HepG2 (cell line): ENCODE data around the gene MAMSTR. TPM values are rescaled to one million over a fixed set of nuclear protein-coding genes. Genes with fewer than 3 reads are reported as not detected.

Experiments
- EEA1 ChIP-seq: sonication (generic); formaldehyde crosslinking; IDR thresholded peaks from 2 replicates; pipeline ENCODE4 v1.5.1; 2020; ENCODE audit warnings: mild to moderate bottlenecking, missing genetic modification reagents, borderline replicate concordance
- EED ChIP-seq: sonication (generic); formaldehyde crosslinking; IDR thresholded peaks from 2 replicates; pipeline ENCODE4 v1.5.0; 2020; ENCODE audit warnings: mild to moderate bottlenecking, missing genetic modification reagents
- HDAC1 ChIP-seq: sonication (generic); formaldehyde crosslinking; IDR thresholded peaks from 2 replicates; pipeline ENCODE4 v1.5.1; 2020; ENCODE audit warnings: mild to moderate bottlenecking, missing genetic modification reagents
- HES4 ChIP-seq: sonication (generic); formaldehyde crosslinking; IDR thresholded peaks from 2 replicates; pipeline ENCODE4 v1.9.0; 2021; ENCODE audit warnings: mild to moderate bottlenecking, missing genetic modification reagents, borderline replicate concordance
- HNF4G ChIP-seq, 2 experiments: sonication (generic) in 1 of 2; formaldehyde crosslinking in 1 of 2; IDR thresholded peaks; 2 replicates each; pipeline versions ENCODE4 v1.4.0 to v1.6.1; 2011 to 2020; ENCODE audit warnings: borderline replicate concordance in 2 of 2, low read depth in 2 of 2, mild to moderate bottlenecking in 2 of 2, low read length in 1 of 2, missing genetic modification reagents in 1 of 2, moderate library complexity in 1 of 2
- KLF16 ChIP-seq, 2 experiments: sonication (generic) in 1 of 2; formaldehyde crosslinking in 1 of 2; IDR thresholded peaks; 2 replicates each; pipeline versions ENCODE4 v1.6.1 to v1.8.0; 2016 to 2023; ENCODE audit warnings: missing genetic modification reagents in 2 of 2, missing compliant biosample characterization in 1 of 2
- MATR3 ChIP-seq: sonication (generic); formaldehyde crosslinking; IDR thresholded peaks from 2 replicates; pipeline ENCODE4 v1.4.0; 2020; ENCODE audit warnings: missing genetic modification reagents
- SIX4 ChIP-seq: sonication (generic); formaldehyde crosslinking; IDR thresholded peaks from 2 replicates; pipeline ENCODE4 v1.4.0; 2020; ENCODE audit warnings: missing genetic modification reagents
- SMYD3 ChIP-seq: sonication (generic); formaldehyde crosslinking; IDR thresholded peaks from 2 replicates; pipeline ENCODE4 v1.8.1; 2023; ENCODE audit warnings: mild to moderate bottlenecking, missing genetic modification reagents
- ZBTB20 ChIP-seq: sonication (generic); formaldehyde crosslinking; IDR thresholded peaks from 2 replicates; pipeline ENCODE4 v1.8.1; 2023; ENCODE audit warnings: missing genetic modification reagents, low read depth, mild to moderate bottlenecking, borderline replicate concordance
- ZNF75D ChIP-seq: sonication (generic); formaldehyde crosslinking; IDR thresholded peaks from 2 replicates; pipeline ENCODE4 v1.8.1; 2023; ENCODE audit warnings: missing genetic modification reagents, mild to moderate bottlenecking, borderline replicate concordance
- ZNF790 ChIP-seq: sonication (generic); formaldehyde crosslinking; IDR thresholded peaks from 2 replicates; pipeline ENCODE4 v1.8.0; 2022; ENCODE audit warnings: missing genetic modification reagents, mild to moderate bottlenecking, borderline replicate concordance
- ZNF83 ChIP-seq: sonication (generic); formaldehyde crosslinking; IDR thresholded peaks from 2 replicates; pipeline ENCODE4 v1.4.0; 2020; ENCODE audit warnings: missing genetic modification reagents, mild to moderate bottlenecking, borderline replicate concordance
- ZZZ3 ChIP-seq: sonication (generic); formaldehyde crosslinking; IDR thresholded peaks from 2 replicates; pipeline ENCODE4 v1.4.0; 2020; ENCODE audit warnings: missing genetic modification reagents, mild to moderate bottlenecking, borderline replicate concordance
- polyA plus RNA-seq, 8 experiments: library from polyadenylated mRNA; depleted of rRNA in 3 of 8; stranded (reverse) in 7 of 8; unstranded in 1 of 8; fragments of >200 nt; fragmentation: Illumina TruSeq in 4 of 8; extraction: Trizol in 4 of 8; gene quantifications; 2 replicates each; pipeline versions ENCODE4 v1.2.1 to v1.2.3, GENCODE V29; 2011 to 2016; ENCODE audit warnings: low read depth in 4 of 8, missing spikeins in 1 of 8, mixed read lengths in 1 of 8; ENCODE audit not compliant: insufficient read depth in 1 of 8
- total RNA-seq, 5 experiments: library from RNA; depleted of rRNA; stranded (reverse); fragments of >200 nt; fragmentation: Illumina TruSeq; extraction: Trizol; gene quantifications; 2 replicates each; pipeline ENCODE4 v1.2.3, GENCODE V29; 2016; ENCODE audit warnings: low read depth in 1 of 5
- TF ChIP-seq, protein P1 (sequence below): sonication (generic); formaldehyde crosslinking; IDR thresholded peaks from 2 replicates; pipeline ENCODE4 v1.4.0; 2020; ENCODE audit warnings: missing genetic modification reagents, borderline replicate concordance
- TF ChIP-seq, protein P2 (sequence below): sonication (generic); formaldehyde crosslinking; IDR thresholded peaks from 2 replicates; pipeline ENCODE4 v1.4.0; 2020; ENCODE audit warnings: missing genetic modification reagents
- TF ChIP-seq, protein P3 (sequence below): sonication (generic); formaldehyde crosslinking; conservative IDR thresholded peaks from 2 replicates; pipeline ENCODE4 v1.8.0; 2022; ENCODE audit warnings: mild to moderate bottlenecking, moderate library complexity, missing genetic modification reagents
- TF ChIP-seq, protein P4 (sequence below): sonication (generic); formaldehyde crosslinking; conservative IDR thresholded peaks from 2 replicates; pipeline ENCODE4 v1.8.1; 2023; ENCODE audit warnings: missing genetic modification reagents

The MAMSTR gene
- total and polyA plus RNA-seq, 2 of the 13 experiments (the other 11 are each of a cell fraction or from before 2014, with no cell fraction given), result 2.2 to 2.4 TPM

DNA sequence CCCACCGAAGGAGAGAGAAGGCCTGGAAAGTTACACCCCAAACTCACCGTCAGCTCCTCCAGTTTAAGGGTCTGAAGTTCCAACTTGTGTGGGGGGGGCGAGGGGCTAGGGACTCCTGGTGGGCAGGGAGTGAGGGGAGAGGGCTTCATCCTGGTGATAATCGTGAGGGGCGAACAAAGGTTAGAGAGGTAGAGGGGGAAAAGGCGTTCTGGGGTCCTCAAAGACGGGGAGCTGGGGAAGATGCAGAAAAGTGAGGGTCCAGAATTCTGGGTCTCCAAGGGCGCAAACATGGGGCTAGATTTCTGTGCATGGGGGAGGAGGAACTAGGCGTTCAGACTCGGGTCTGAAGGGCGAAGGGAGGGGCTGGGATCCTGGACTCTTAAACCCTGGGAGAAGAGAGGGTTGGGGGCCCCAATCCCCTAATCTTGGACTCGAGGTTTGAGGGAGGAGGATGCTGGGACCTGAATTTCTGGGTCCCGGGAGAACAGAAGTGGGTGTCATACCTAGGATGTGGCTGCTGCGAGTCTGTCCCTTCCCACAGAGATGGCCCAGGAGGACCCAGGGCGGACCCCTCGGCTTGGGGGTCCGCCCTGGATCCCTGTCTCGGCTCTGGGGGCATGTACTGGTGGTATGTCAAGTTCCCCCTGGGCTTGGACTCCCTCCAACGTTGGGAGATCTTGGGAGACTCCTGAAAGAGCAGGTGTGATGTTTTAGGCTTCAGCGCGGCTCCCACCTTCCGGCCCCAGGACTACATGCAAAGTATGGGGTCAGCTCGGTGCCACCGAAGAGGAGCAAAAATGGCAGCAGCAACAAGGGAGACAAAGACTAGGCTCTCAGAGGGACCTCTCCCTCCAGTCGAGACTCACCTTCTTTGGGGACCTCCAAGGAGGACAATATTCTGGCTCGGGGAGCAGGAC is 4.5 kb downstream of the MAMSTR start (continued):
- TF ChIP-seq, protein P1, sequence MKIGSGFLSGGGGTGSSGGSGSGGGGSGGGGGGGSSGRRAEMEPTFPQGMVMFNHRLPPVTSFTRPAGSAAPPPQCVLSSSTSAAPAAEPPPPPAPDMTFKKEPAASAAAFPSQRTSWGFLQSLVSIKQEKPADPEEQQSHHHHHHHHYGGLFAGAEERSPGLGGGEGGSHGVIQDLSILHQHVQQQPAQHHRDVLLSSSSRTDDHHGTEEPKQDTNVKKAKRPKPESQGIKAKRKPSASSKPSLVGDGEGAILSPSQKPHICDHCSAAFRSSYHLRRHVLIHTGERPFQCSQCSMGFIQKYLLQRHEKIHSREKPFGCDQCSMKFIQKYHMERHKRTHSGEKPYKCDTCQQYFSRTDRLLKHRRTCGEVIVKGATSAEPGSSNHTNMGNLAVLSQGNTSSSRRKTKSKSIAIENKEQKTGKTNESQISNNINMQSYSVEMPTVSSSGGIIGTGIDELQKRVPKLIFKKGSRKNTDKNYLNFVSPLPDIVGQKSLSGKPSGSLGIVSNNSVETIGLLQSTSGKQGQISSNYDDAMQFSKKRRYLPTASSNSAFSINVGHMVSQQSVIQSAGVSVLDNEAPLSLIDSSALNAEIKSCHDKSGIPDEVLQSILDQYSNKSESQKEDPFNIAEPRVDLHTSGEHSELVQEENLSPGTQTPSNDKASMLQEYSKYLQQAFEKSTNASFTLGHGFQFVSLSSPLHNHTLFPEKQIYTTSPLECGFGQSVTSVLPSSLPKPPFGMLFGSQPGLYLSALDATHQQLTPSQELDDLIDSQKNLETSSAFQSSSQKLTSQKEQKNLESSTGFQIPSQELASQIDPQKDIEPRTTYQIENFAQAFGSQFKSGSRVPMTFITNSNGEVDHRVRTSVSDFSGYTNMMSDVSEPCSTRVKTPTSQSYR (CRISPR knock-in tag), result 0 out of 2 replicates have a peak, but pooled peaks have one; percentile 45
- TF ChIP-seq, protein P2, sequence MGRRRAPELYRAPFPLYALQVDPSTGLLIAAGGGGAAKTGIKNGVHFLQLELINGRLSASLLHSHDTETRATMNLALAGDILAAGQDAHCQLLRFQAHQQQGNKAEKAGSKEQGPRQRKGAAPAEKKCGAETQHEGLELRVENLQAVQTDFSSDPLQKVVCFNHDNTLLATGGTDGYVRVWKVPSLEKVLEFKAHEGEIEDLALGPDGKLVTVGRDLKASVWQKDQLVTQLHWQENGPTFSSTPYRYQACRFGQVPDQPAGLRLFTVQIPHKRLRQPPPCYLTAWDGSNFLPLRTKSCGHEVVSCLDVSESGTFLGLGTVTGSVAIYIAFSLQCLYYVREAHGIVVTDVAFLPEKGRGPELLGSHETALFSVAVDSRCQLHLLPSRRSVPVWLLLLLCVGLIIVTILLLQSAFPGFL (CRISPR knock-in tag), result no peak
- TF ChIP-seq ZZZ3 (0 out of 2 replicates have a peak, but pooled peaks have one; percentile 48), KLF16 (CRISPR knock-in tag; IDR thresholded peaks at IDR 0.05) (0 out of 4 replicates have a peak, but pooled peaks of 1 of the 2 experiments have one; percentile 18), ZNF83 (CRISPR knock-in tag) (0 out of 2 replicates have a peak, but pooled peaks have one; percentile 52), HNF4G (IDR thresholded peaks at IDR 0.05; ENCODE audit: borderline replicate concordance, low read depth, low read length) (peak; percentile 64; the same call in 1 of the 2 replicates), HNF4G (CRISPR knock-in tag; IDR thresholded peaks at IDR 0.05; ENCODE audit: borderline replicate concordance, low read depth) (no peak), SMYD3 (CRISPR knock-in tag) (no peak), MATR3 (CRISPR knock-in tag) (no peak), ZBTB20 (0 out of 2 replicates have a peak, but pooled peaks have one; percentile 26), HES4 (peak; percentile 27; the same call in 1 of the 2 replicates), HDAC1 (CRISPR knock-in tag) (no peak), EEA1 (CRISPR knock-in tag) (peak; percentile 63; the same call in 1 of the 2 replicates), EED (CRISPR knock-in tag) (peak; percentile 37; the same call in 1 of the 2 replicates), SIX4 (CRISPR knock-in tag) (no peak), ZNF75D (CRISPR knock-in tag) (no peak), ZNF790 (CRISPR knock-in tag) (0 out of 2 replicates have a peak, but pooled peaks have one; percentile 11)
- TF ChIP-seq, protein P3, sequence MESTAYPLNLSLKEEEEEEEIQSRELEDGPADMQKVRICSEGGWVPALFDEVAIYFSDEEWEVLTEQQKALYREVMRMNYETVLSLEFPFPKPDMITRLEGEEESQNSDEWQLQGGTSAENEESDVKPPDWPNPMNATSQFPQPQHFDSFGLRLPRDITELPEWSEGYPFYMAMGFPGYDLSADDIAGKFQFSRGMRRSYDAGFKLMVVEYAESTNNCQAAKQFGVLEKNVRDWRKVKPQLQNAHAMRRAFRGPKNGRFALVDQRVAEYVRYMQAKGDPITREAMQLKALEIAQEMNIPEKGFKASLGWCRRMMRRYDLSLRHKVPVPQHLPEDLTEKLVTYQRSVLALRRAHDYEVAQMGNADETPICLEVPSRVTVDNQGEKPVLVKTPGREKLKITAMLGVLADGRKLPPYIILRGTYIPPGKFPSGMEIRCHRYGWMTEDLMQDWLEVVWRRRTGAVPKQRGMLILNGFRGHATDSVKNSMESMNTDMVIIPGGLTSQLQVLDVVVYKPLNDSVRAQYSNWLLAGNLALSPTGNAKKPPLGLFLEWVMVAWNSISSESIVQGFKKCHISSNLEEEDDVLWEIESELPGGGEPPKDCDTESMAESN (CRISPR knock-in tag), result no peak
- TF ChIP-seq, protein P4, sequence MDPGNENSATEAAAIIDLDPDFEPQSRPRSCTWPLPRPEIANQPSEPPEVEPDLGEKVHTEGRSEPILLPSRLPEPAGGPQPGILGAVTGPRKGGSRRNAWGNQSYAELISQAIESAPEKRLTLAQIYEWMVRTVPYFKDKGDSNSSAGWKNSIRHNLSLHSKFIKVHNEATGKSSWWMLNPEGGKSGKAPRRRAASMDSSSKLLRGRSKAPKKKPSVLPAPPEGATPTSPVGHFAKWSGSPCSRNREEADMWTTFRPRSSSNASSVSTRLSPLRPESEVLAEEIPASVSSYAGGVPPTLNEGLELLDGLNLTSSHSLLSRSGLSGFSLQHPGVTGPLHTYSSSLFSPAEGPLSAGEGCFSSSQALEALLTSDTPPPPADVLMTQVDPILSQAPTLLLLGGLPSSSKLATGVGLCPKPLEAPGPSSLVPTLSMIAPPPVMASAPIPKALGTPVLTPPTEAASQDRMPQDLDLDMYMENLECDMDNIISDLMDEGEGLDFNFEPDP, result no peak
